ENCODE results near the gene PELI3.

GRCh38 chr11:66489636-66490035, 22.9 kb downstream of the PELI3 start:
- TF ChIP-seq CTCF (IDR thresholded peaks at IDR 0.05) (no peak), POLR2A (IDR thresholded peaks at IDR 0.05) (no peak)
